DMS114 treated with DMSO at 0.1 percent for 48 hours (cell line): Measurements from ENCODE around the gene EIF4A3.
A peak's percentile ranks its signal among the peaks of the same experiment; 100 is the strongest.
"Not testable (repeated sequence)": the region's sequence is repeated elsewhere in the genome, so short reads cannot be mapped to it uniquely, and the experiment has no call there.

ENCODE experiments used
- DNase-seq: peaks from one replicate; lab custom pipeline; 2025; ENCODE audit not compliant: unreplicated experiment; lab: John Stamatoyannopoulos, UW

EIF4A3 gene

DNA sequence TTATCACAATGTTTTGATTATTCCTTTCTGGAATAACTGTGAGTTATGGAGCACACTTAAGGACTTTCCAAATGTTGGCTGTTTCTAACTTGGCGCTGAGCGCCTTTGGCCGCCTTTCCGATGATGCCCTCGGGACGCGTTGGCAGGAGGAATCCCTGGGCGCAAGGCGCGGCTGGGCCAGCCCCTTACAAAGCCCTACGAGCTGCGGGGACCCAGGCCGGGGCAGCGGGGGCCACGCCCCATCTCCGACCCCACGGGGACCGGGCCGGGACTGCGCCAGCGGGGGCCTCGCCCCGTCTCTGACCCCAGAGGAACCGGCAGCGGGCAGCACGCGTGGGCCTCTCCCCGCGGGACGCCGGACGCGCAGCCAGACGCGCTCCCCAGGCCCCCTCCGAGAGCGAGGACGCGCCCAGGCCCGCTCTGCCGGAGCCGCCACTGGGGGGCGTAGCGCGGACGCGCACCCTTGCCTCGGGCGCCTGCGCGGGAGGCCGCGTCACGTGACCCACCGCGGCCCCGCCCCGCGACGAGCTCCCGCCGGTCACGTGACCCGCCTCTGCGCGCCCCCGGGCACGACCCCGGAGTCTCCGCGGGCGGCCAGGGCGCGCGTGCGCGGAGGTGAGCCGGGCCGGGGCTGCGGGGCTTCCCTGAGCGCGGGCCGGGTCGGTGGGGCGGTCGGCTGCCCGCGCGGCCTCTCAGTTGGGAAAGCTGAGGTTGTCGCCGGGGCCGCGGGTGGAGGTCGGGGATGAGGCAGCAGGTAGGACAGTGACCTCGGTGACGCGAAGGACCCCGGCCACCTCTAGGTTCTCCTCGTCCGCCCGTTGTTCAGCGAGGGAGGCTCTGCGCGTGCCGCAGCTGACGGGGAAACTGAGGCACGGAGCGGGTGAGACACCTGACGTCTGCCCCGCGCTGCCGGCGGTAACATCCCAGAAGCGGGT is 45.6 kb downstream of the EIF4A3 start, which contains the start of gene GAA:
TSS of gene GAA (plus strand) at position 571 of the 935 bp plus-strand sequence. CDS start 3,006 bp downstream, outside the sequence.
- peak; percentile 15 for DNase-seq

DNA sequence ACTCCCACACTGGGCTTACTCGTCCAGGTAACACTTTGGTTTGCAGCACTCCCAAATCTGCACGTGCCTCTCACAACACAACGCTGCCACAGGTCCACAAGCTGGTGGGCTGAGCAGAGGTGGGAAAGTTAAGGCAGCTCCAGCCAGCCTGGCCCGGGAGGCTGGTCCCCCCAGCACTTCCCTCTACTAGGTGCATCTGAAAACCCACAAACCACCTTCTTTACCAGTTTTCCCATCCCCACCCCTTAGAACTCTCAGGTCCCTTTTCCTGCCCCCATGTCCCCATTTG is 46.9 kb downstream of the EIF4A3 start:
- no peak for DNase-seq

GRCh38 chr17:80099291-80100034 is 47.5 kb downstream of the EIF4A3 start:
- DNase-seq, result no peak

- no peak for DNase-seq
Observed at GRCh38 chr17:80097844-80098691, 48.9 kb downstream of the EIF4A3 start.

- no peak for DNase-seq
Observed at GRCh38 chr17:80097127-80097621, 49.8 kb downstream of the EIF4A3 start.

DNA sequence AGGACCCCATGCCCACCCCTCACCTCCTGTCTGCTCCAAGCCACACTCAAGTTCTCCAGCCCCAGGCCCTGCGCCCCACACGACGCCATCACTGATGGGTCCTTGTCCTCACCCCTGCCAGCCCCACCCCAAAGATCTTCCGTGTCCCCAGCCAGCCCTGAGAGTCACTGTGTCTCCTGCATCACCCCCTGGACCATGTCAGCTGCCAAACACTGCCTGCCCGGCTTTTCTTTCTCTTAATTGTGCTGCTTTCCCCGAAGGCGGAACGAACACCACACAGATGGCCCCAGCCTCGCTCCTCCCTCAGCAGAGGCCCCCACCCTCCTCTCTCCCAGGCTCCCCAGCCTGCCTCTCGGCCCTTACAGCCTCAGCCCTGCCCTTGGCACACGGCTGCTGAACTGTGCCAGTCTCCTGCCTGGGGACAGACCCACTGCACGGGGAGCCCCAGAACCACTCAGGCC is 50.3 kb downstream of the EIF4A3 start:
- DNase-seq, result no peak

GRCh38 chr17:80095844-80096475 is 51.0 kb downstream of the EIF4A3 start:
- DNase-seq, result no peak

GRCh38 chr17:80095038-80095843 is 51.7 kb downstream of the EIF4A3 start:
- DNase-seq, result no peak

DNA sequence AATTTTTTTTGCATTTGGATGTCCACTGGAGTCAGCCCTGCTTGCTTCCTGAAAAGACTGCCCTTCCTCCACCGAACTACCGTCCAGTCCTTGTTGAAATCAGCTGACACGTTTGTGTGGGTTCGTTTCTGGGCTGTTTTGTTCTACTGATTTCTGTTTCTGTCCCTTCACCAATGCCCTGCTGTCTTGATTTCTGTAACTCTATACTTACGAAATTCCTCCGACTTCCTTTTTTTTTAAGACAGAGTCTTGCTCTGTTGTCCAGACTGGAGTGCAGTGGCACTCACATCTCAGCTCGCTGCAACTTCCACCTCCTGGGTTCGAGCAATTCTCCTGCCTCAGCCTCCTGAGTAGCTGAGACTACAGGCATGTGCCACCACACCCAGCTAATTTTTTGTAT is 54.0 kb downstream of the EIF4A3 start:
- DNase-seq, result no peak

DNA sequence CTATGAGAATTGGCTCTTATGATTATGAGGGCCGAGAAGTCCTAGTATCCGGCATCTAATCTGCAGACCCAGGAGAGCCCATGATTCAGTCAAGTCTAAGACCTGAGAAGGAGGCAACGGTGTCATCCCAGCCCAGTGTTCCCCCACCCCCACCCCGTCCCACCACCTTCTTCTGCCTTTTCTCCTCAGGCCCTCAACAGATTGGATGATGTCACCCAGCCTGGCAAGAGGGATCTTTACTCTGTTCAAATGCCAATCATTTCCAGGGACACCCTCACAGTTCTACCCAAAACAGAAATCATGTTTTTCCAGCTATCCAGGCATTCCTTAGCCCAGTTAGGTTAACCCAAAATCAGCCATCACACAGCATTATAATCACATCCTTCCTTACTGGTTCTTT is 55.6 kb downstream of the EIF4A3 start:
- DNase-seq, result no peak

DNA sequence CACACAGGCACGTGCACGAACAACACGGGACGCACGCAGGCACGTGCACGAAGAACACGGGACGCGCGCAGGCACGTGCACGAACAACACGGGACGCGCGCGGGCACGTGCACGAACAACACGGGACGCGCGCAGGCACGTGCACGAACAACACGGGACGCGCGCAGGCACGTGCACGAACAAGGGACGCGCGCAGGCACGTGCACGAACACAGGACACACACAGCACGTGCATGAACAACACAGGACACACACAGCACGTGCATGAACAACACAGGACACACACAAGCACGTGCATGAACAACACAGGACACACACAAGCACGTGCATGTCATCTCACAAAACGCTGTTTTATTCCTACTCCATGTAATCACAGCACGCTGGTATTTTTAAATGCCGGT is 56.8 kb downstream of the EIF4A3 start:
- DNase-seq, result not testable (repeated sequence)

- no peak for DNase-seq
Observed at GRCh38 chr17:80089762-80090161, 57.2 kb downstream of the EIF4A3 start.

GRCh38 chr17:80087346-80088265 is 59.3 kb downstream of the EIF4A3 start:
- DNase-seq, result no peak

GRCh38 chr17:80086616-80087015 is 60.3 kb downstream of the EIF4A3 start:
- no peak for DNase-seq

GRCh38 chr17:80086081-80086480 is 60.8 kb downstream of the EIF4A3 start:
- no peak for DNase-seq

DNA sequence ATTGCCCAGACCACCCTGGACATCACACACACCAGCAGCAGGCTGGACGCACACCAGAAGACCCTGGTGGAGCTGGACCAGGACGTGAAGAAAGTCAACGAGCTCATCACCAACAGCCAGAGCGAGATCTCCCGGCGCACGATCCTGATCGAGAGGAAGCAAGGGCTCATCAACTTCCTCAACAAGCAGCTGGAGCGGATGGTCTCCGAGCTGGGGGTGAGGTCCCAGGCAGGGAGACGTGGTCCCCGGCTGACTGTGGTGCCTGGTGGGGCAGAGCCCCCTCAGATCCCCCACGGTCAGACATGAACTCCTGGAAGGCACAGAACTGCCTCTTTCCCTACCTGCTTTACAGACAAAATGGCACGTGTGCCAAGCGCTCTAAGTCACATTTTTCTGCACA is 62.2 kb downstream of the EIF4A3 start:
- no peak for DNase-seq
